Natural killer cell treated with Interleukin-12 subunit alpha and Interleukin-12 subunit beta and Interleukin-15 and Interleukin-18, amount 100 ng/mL, for 72 hours (primary cell): ENCODE data around the gene GALNT9. TPM values are rescaled to one million over a fixed set of nuclear protein-coding genes. Genes with fewer than 3 reads are reported as not detected.

ENCODE experiments used
- ATAC-seq, 2 donors: fragments of 150-1000 bp; cut with Tn5 transposase in 1 of 2; sonication (Bioruptor Pico), chemical (Tn5 transposase) in 1 of 2; 2 replicates each; pipeline ENCODE4 v1.10.0; 2021
- DNase-seq: peaks from one replicate; pipeline ENCODE4 v3.0.0; 2022; ENCODE audit warnings: low spot score
- H3K27ac Mint-ChIP-seq, 2 donors: 1 replicate in 1 of 2; 2 replicates in 1 of 2; pipeline ENCODE4 v1.8.0; 2022; ENCODE audit warnings: mixed read lengths in 2 of 2, mild to moderate bottlenecking in 1 of 2, moderate library complexity in 1 of 2
- H3K27me3 Mint-ChIP-seq, 2 donors: 1 replicate in 1 of 2; 2 replicates in 1 of 2; pipeline ENCODE4 v1.8.0; 2022; ENCODE audit warnings: mixed read lengths in 2 of 2
- H3K36me3 Mint-ChIP-seq: one replicate; pipeline ENCODE4 v1.8.0; 2022; ENCODE audit warnings: mixed read lengths
- H3K4me1 Mint-ChIP-seq, 2 donors: 1 replicate in 1 of 2; 2 replicates in 1 of 2; pipeline ENCODE4 v1.8.0; 2022; ENCODE audit warnings: low read depth in 2 of 2, mixed read lengths in 2 of 2, mild to moderate bottlenecking in 1 of 2
- H3K4me3 Mint-ChIP-seq: one replicate; pipeline ENCODE4 v1.8.0; 2022; ENCODE audit warnings: mixed read lengths
- H3K9me3 Mint-ChIP-seq: 2 replicates; pipeline ENCODE4 v1.8.0; 2022; ENCODE audit warnings: mixed read lengths
- total RNA-seq, 2 donors: library from RNA; stranded (reverse); gene quantifications; one replicate each; pipeline ENCODE4 v1.2.3, GENCODE V29; 2022

The GALNT9 gene
- total RNA-seq, 2 donors from 2014 or later = not detected

DNA sequence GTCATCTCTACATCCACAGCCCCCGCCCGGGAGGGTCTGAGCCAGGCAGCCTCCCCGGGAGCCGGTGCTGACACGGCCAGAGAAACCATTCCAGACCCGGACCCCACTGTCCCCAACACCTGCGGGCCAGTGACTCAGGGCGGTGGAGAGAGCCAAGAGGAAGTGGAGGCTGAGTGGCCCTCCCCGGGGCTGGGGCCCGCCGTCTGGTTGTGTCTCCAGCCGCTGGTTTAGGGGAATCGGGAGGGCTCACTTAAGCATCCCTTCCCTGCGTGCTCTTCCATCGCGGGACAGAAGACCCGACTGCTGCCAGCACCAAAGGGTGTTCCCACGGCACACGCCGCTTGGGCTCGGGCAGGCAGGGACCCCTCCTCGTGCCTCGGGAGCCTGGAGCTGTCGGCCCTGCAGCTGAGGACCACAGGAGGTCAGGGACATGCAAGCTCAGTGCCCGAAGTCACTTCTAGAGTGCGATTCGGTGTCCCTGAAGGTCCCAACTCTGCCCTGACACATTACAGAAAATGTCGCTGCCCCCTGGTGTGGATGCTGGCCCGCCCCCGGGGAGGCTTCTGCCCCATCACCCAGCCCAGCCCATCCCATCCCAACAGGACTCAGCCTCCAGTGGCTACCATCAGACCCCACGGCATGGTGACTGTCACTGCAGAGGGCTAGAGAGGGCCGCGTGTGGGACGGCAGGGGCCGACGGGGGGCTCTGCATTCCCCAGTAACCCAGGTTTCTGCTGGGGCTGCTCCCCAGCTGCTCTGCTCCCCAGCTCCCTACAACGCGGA, 50.8 kb downstream of the GALNT9 start:
- no peak for ATAC-seq
- Mint-ChIP-seq H3K27ac (no peak overlapping the region), H3K4me3 (no peak overlapping the region), H3K36me3 (no peaks in the 10 kb centered on the region), H3K9me3 (no peaks in the 10 kb centered on the region), H3K4me1 (no peaks in the 10 kb centered on the region), H3K27me3 (peaks cover 0 to 2% of the 10 kb centered on the region in 2 donors)
- DNase-seq = no peak

DNA sequence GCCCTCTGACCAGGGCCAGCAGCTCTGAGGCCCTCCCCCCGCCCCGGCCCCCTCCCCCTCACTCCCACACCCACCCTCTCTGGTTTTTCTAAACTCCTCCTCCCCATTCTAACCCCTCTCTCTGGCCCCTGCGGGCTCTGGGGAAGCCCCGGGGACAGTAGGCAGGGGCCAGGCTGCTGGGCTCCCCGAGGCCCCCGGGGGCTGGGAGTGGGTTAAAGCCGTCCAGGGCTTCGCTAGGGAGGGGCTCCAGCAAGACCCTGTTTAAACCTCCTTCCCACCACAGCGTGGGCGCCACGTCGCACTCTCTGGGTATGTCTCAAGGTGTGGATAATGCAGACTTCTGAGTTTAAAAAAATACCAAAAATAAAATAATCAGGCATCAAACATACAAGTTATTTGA, 51.4 kb downstream of the GALNT9 start:
- no peak overlapping the region for H3K27ac Mint-ChIP-seq
- ATAC-seq (no peak), DNase-seq (no peak)
- H3K36me3 Mint-ChIP-seq = no peaks in the 10 kb centered on the region
- peaks cover 0 to 2% of the 10 kb centered on the region in 2 donors for H3K27me3 Mint-ChIP-seq
- no peak overlapping the region for H3K4me3 Mint-ChIP-seq
- no peaks in the 10 kb centered on the region for H3K4me1 Mint-ChIP-seq
- no peaks in the 10 kb centered on the region for H3K9me3 Mint-ChIP-seq

DNA sequence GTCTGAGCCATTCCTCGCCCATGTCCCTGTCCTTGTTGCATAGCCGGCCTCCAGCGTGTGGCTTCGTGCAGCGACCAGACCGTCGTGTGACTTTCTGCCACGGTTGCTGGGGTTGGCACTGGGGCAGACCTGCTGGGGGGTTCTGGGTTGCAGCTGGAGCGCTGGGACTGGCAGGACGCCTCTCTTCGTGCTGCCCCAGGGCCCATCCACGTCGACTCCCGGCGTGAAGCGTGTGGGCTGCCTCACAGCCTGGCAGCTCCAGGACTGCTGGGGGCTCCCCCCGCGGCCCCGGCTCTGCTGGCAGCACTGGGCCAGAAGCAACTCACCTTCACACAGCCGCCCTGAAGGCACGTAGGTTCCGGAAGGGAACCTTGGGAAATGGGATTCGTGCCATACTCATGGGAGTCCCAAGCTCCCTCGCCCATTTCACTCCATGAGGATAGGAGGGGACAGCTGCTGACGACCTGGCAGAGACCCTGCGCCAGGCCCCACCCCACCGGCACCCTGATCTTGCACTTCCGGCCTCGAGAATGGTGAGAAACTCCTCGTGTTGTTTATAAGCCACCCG, 51.9 kb downstream of the GALNT9 start:
- DNase-seq = no peak
- ATAC-seq = no peak
- Mint-ChIP-seq H3K27ac (no peak overlapping the region), H3K4me3 (no peak overlapping the region), H3K27me3 (peaks cover 0 to 2% of the 10 kb centered on the region in 2 donors), H3K9me3 (no peaks in the 10 kb centered on the region), H3K4me1 (no peaks in the 10 kb centered on the region), H3K36me3 (no peaks in the 10 kb centered on the region)

DNA sequence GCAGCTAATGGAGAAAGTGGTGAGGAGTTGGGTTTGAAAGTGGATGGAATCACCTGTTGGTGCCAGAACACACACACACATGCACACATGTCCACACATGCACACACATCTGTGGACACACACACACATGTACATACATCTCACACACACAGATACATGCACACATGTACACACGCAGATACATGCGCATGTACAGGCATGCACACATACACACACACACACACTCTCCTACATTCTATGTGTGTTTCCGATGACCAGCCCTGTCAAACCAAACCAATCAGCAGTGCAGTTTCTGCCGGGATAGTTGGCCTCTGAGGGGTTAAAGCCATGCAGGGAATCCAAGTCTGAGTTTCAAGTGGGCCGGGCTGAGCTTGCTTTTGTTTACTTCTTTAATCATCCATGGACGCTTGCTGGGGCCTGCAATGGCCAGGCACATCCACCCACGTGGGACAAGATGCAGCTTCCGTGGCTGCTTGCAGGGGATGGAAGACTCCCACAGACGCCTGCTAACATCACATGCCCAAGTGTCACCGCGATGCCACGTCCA, 52.5 kb downstream of the GALNT9 start:
- ATAC-seq (no peak), DNase-seq (no peak)
- H3K9me3 Mint-ChIP-seq = no peaks in the 10 kb centered on the region
- no peak overlapping the region for H3K27ac Mint-ChIP-seq
- H3K27me3 Mint-ChIP-seq = peaks cover 0 to 2% of the 10 kb centered on the region in 2 donors
- H3K4me1 Mint-ChIP-seq = no peaks in the 10 kb centered on the region
- H3K4me3 Mint-ChIP-seq = no peak overlapping the region
- no peaks in the 10 kb centered on the region for H3K36me3 Mint-ChIP-seq

DNA sequence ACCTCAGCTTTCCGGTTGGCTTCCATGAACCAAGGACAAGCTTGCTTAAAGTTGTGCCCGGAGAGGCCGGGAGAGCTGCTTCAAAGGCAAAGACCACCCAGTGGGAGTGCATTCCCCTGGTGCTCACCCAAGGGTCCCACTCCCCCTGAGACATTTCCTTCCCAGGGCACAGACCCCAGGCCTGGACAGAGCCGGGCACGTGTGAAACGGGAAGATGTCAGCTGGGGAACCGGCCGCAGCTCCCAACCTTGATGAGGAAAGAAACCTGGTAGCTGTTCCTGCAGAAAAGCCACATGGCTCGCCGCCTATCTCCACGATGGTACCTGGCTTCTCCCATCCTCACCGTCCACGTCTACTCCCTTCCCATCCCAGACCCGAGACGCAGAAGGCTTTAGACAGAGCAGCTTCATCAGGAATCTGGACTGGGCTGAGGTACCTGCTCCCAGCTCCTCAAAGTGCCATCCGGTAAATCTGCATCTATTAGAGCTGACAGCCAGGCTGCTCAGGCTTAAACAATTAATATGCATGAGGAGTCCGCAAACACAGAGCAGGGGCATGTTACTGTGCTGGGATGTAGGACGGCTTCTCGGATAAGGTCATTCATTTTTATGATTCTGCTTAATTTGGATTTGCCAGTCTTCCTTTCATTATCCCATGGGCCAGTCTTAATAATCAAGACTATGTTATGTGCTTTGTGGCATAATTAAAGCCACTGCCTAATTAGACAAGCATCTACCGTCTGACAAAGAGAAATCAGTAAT, 53.1 kb downstream of the GALNT9 start:
- Mint-ChIP-seq H3K27ac (no peak overlapping the region), H3K9me3 (no peaks in the 10 kb centered on the region), H3K4me3 (no peak overlapping the region), H3K27me3 (peaks cover 0 to 2% of the 10 kb centered on the region in 2 donors), H3K4me1 (no peaks in the 10 kb centered on the region), H3K36me3 (no peaks in the 10 kb centered on the region)
- no peak for ATAC-seq
- no peak for DNase-seq

DNA sequence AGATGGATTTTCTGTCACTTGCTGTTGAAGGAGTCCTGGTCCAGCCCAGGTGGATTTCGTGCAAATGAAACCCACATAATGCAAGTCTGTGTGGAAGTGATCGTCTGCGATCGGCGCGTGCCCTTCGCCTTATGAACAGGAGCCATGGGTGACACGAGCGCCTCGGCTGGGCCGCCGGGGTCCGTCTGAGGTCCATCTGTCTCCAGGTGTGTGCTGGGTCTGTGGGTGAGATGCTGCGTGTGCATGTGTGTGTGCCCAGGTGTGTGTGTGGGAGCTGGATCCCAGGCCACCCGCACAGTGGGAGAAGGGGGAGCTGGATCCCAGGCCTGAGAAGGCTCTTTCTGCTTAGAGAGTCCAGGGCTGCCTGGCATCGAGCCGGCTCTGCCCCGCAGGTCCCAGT, 53.8 kb downstream of the GALNT9 start:
- no peak for ATAC-seq
- no peaks in the 10 kb centered on the region for H3K4me1 Mint-ChIP-seq
- no peak overlapping the region for H3K4me3 Mint-ChIP-seq
- no peaks in the 10 kb centered on the region for H3K36me3 Mint-ChIP-seq
- no peaks in the 10 kb centered on the region for H3K9me3 Mint-ChIP-seq
- no peak for DNase-seq
- no peak overlapping the region for H3K27ac Mint-ChIP-seq
- peaks cover 0 to 2% of the 10 kb centered on the region in 2 donors for H3K27me3 Mint-ChIP-seq

DNA sequence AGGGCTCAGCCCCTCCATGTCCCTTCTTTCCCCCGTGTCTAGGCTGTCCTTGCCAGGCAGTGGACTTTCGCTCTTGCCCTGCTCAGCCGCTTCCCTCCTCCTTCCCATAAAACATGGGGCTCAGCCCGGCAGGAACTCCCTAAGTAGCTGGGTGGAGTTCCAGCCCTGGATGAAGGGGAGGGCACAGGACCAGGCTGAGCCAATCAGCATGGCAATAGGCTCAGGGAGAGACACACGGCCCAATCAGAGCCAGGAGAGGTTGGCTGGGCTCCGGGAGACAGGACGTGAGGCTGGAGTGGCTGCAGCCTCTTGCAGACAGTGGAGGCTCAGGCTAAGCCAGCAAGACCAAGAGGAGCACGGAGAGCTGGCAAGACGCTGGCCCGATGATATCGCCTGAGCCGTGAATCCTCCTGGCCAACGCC, 54.3 kb downstream of the GALNT9 start:
- Mint-ChIP-seq H3K9me3 (no peaks in the 10 kb centered on the region), H3K4me1 (no peaks in the 10 kb centered on the region), H3K27ac (no peak overlapping the region), H3K36me3 (no peaks in the 10 kb centered on the region), H3K27me3 (peaks cover 0 to 2% of the 10 kb centered on the region in 2 donors), H3K4me3 (no peak overlapping the region)
- no peak for ATAC-seq
- no peak for DNase-seq

DNA sequence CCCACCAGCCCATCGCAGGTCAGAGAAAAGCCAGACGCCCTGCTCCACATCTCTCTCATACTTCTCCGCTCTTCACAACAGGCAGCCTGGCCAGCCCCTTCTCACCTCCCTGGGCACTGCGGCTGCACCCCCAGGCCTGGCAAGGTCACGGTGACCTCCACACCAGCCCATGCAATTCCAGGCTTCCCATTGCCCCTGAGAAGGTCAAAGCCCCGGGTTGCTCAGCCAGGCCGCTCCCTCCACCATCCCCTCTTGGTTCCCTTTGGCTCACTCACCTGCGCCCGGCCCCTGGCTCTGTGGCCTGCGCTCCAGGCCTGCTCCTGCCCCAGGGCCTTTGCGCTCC, 55.4 kb downstream of the GALNT9 start:
- DNase-seq = no peak
- H3K36me3 Mint-ChIP-seq = no peaks in the 10 kb centered on the region
- peaks cover 0 to 2% of the 10 kb centered on the region in 2 donors for H3K27me3 Mint-ChIP-seq
- ATAC-seq = no peak
- H3K9me3 Mint-ChIP-seq = no peaks in the 10 kb centered on the region
- H3K4me1 Mint-ChIP-seq = no peaks in the 10 kb centered on the region
- no peak overlapping the region for H3K27ac Mint-ChIP-seq
- H3K4me3 Mint-ChIP-seq = no peak overlapping the region

DNA sequence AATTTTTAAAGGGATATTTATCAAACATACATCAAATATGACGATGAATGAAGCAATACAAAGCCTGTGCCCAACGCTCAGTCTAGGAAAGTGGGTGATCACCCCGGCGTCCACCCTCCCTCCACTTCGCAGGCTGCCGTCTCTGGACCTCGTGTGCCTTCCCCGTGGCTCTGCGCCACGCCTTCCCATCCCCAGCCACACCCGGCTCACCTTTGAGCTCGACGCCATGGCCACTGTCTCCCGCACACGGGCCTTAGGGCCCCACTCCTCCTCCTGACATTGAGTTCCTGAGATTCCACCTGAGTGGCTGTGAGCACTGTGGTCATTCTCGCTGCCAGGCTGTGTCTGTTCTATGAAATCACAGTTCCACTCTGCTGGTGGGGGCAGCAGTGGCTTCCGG, 56.7 kb downstream of the GALNT9 start:
- no peak overlapping the region for H3K27ac Mint-ChIP-seq
- H3K36me3 Mint-ChIP-seq = no peaks in the 10 kb centered on the region
- no peaks in the 10 kb centered on the region for H3K9me3 Mint-ChIP-seq
- ATAC-seq = no peak
- H3K4me3 Mint-ChIP-seq = no peak overlapping the region
- no peaks in the 10 kb centered on the region for H3K4me1 Mint-ChIP-seq
- DNase-seq = no peak
- peaks cover 0 to 2% of the 10 kb centered on the region in 2 donors for H3K27me3 Mint-ChIP-seq

DNA sequence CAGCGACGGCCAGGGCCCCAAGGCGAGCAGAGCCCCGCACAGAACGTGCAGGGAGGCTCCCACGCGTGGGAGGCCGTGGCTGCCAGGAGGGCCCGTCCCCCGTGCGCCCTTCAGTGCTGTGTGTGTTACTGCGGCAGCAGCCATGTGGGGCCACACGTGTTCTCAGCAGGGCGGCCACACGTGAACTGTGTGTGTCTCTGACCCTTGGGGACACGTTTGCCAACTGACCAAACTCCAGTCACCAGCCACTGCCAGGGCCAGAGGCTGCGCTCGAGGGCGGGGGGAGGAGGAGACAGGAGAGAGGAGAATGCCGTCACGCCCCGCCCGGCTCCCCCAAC, 57.7 kb downstream of the GALNT9 start:
- Mint-ChIP-seq H3K4me3 (no peak overlapping the region), H3K36me3 (no peaks in the 10 kb centered on the region), H3K27me3 (peaks cover 0 to 2% of the 10 kb centered on the region in 2 donors), H3K9me3 (no peaks in the 10 kb centered on the region), H3K4me1 (no peaks in the 10 kb centered on the region), H3K27ac (no peak overlapping the region)
- DNase-seq = no peak
- no peak for ATAC-seq

DNA sequence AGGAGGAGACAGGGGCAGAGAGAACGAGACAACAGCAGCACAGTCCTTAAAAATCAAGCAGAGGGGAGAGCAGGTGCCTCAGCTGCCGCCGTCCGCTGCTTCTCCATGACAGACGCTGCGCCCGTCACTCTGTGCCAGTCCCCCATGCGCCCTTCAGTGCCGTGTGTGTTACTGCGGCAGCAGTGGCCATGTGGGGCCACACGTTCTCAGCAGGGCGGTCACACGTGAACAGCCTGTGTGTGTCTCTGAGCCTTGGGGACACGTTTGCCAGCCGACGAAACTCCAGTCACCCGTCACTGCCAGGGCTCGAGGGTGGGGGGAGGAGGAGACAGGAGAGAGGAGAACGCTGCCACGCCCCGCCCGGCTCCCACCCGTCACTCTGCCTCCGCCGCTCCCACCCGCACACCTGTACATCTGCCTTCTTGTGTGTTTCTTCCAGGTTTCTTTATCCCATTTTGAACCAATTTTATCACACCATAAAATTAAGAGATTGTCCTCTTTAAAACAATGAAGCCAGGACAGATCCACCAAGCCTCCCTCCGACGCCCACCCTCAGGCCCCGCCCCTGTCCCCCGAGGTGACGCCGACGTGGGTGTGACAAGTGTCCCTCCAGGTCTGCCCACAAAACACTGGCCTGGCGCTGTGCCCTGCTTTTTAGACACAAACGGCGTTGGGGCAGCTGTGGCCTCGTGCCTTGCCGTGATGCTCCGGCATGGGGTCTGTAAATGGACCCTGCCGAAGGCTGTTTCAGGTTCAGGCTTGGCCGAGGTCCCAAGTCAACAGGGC, 58.2 kb downstream of the GALNT9 start:
- DNase-seq = no peak
- Mint-ChIP-seq H3K36me3 (no peaks in the 10 kb centered on the region), H3K4me3 (no peak overlapping the region), H3K27me3 (peaks cover 0 to 2% of the 10 kb centered on the region in 2 donors), H3K4me1 (no peaks in the 10 kb centered on the region), H3K27ac (no peak overlapping the region), H3K9me3 (no peaks in the 10 kb centered on the region)
- ATAC-seq = no peak

DNA sequence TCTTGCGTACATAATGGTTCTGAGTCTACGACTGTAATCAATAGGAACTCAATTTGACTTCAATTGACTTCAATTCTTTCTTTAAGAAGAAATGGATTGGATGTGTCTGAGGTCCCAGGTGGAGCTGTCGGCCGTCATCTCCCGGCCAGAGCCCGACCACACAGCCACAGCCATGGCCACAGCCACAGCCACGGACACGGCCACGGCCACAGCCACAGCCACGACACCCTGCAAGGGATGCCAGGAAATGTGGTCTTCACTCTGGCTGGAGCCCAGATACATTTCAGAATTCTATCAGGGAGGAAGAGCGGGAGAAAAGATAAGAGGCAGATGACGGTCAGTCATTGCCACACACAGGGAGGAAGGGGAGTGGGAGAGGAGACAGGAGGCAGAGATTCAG, 58.9 kb downstream of the GALNT9 start:
- DNase-seq (no peak), ATAC-seq (no peak)
- peaks cover 0 to 2% of the 10 kb centered on the region in 2 donors for H3K27me3 Mint-ChIP-seq
- no peaks in the 10 kb centered on the region for H3K4me1 Mint-ChIP-seq
- no peaks in the 10 kb centered on the region for H3K36me3 Mint-ChIP-seq
- H3K9me3 Mint-ChIP-seq = no peaks in the 10 kb centered on the region
- H3K4me3 Mint-ChIP-seq = no peak overlapping the region
- no peak overlapping the region for H3K27ac Mint-ChIP-seq

DNA sequence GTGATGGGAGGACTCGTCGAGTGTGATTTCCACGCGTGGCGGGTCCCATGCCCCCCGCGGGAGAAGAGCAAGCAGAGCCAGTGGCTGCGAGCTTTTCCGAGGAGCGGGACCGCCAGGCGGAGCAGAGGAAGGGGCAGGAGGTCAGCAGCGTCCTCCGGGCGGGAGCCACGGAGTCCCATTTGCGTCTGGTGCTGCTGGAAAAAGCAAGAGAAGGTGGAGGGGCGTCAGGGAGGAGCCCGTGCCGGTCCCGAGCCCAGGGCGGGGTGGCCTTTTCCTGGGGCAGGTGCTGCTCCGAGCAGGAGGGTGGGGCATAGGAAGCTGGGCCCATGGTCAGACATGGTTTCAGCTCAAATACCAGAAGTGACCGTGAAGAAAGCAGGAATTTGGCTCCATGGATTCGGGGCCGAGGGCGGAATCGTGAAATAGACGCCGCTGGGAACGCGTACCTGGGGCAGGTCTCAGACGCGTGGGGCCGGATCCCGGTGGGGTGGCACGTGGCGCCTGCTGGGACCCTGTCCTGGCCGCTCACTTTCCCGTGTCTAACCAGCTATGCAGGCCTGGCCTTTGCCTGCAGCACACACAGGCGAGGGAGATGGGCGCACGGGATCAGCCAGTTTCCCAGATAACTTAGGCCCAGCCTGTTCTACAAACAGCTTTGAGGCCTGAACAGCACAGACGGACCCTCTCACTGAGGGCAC, 60.0 kb downstream of the GALNT9 start:
- Mint-ChIP-seq H3K27me3 (no peaks in the 10 kb centered on the region), H3K36me3 (no peaks in the 10 kb centered on the region), H3K4me3 (no peak overlapping the region), H3K4me1 (no peaks in the 10 kb centered on the region), H3K27ac (no peak overlapping the region), H3K9me3 (no peaks in the 10 kb centered on the region)
- DNase-seq = no peak
- ATAC-seq = no peak
